SH-SY5Y (cell line): ENCODE measurements around the gene IGFN1.

ENCODE experiments used
- GATA2 ChIP-seq: IDR thresholded peaks from 2 replicates; pipeline ENCODE4 v1.6.1; 2011; ENCODE audit warnings: mild to moderate bottlenecking, low read depth, low read length
- GATA3 ChIP-seq: IDR thresholded peaks from 2 replicates; pipeline ENCODE4 v1.6.1; 2011; ENCODE audit warnings: low read depth, mild to moderate bottlenecking, low read length, moderate library complexity

DNA sequence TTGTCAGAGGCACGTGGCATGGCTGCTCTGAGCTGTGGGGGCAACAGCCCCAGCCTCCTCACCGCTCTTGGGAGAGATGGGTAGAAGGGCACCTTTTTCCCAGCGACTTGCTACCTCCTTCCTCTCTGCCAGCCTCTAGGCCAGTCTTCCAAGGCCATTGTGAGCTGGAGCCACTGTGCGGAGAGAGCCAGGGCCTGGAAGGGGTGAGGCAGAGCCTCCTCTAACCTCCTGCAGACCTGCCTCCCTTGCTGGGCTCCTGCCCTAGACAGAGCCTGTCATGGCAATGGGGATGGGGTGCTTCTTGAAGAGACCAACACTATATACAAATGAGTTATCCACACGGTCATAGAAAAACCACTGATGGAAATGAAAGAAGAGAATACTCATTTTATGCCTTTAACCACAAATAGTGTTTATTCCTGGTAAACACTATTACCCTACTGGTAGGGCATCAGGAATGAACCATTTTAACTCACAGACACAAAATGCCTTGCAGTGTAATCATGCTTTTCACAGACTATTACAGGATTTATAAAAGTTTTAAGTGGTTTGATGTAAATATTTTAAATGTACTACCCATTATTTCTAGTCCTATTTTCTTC is 5.0 kb upstream of the IGFN1 start:
- TF ChIP-seq GATA3 (no peak), GATA2 (no peak)
